ENCODE results near the gene CYP24A1.

The CYP24A1 gene

DNA sequence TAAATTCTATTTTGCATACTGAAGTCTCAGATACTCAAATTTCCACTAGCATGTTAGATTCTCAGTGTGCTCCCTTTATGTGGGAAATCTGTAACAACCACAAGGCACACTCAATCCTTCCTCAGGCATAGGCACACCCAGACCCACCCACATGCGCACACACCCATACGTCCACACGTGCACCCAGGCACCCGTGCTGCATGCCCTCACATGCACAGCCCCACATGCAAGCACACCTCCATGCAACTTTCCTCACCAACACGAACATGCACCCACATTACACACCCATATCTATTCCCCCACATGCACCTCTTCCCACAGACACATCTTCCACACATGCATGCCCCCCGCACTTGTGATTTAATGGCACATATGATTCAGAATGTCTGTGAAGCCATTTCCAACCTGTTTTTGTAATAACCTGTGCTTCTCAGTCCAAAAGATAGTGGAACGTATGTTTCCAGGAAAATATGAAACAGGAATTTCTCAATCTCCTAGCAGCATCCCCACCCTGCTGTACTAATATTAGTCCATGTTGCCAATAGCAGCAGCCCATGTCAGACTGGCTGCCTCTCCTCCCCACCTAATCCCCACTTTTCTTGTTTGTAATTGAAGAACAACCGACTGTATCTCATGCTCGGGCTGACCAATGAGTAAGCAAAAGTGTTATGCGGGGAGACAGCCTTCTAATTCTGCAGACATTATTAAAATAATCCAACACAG, 11.3 kb upstream of the CYP24A1 start:
- Histone ChIP-seq H4K20me1 (no peaks in the 10 kb centered on the region), H3K4me3 (no peak overlapping the region), H3K27me3 (no peaks in the 10 kb centered on the region), H3K36me3 (no peaks in the 10 kb centered on the region), H3K4me2 (no peak overlapping the region), H3K4me1 (no peaks in the 10 kb centered on the region), H3K27ac (no peak overlapping the region), H3K9ac (no peak overlapping the region), H3K9me3 (replicated peaks in 1 of 11) (no peaks in the 10 kb centered on the region)
- TF ChIP-seq Cebpa-rat (IDR thresholded peaks at IDR 0.05): no peak

DNA sequence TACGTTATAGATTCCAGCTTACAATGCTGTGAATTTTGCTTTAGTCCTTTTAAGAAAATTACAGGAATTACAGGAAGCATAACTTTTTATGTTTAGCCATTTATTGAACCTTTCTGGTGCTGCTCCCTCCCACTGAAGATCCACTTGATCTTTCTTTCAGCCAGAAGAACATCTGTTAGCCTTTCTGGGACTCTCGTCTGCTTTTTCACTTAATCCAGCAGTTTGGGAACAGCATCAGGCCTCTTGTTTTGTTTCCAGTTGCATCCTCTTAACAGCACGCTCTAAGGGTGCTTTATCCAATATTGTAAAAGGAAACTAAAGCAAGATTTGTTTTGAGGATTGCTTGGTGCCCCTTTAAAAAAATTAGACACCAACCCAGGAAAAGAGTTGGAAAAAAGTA, 10.3 kb upstream of the CYP24A1 start:
- H3K27me3 ChIP-seq: no peaks in the 10 kb centered on the region
- no peak for TF ChIP-seq Cebpa-rat (IDR thresholded peaks at IDR 0.05)
- no peaks in the 10 kb centered on the region for H3K36me3 ChIP-seq
- H3K27ac ChIP-seq: no peak overlapping the region
- H3K9me3 ChIP-seq (replicated peaks in 1 of 11): no peaks in the 10 kb centered on the region
- H3K4me1 ChIP-seq: no peaks in the 10 kb centered on the region
- H3K4me3 ChIP-seq: no peak overlapping the region
- no peak overlapping the region for H3K9ac ChIP-seq
- no peaks in the 10 kb centered on the region for H4K20me1 ChIP-seq
- H3K4me2 ChIP-seq: no peak overlapping the region

DNA sequence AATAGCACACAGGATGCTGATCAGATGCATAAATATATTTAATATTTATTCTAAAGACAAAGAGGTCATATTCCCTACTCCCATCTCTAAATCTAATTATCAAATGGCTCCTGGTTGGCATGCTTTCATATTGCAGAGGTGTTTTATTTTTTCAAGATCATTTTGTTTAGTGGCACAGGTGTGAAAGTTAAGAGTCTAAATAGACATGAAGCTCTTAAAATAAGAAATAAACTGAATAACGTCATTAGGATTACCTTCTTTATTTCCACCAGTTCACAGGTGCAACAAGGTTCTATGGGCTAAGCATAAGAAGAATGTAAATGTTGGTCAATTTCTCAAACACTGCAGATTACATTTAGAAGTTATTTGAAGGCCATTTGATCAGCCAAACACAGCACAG, 7.1 kb upstream of the CYP24A1 start:
- no peak overlapping the region for H3K9ac ChIP-seq
- peaks cover 0 to 3% (median 2%) of the 10 kb centered on the region in 11 experiments; a peak in 12 of 22 replicates for H3K27me3 ChIP-seq
- H3K36me3 ChIP-seq: no peaks in the 10 kb centered on the region
- H3K4me2 ChIP-seq: no peak overlapping the region
- no peaks in the 10 kb centered on the region for H3K9me3 ChIP-seq (replicated peaks in 1 of 11)
- TF ChIP-seq Cebpa-rat (IDR thresholded peaks at IDR 0.05): no peak
- H4K20me1 ChIP-seq: no peaks in the 10 kb centered on the region
- no peaks in the 10 kb centered on the region for H3K4me1 ChIP-seq
- H3K4me3 ChIP-seq: no peak overlapping the region
- H3K27ac ChIP-seq: no peak overlapping the region

GRCh38 chr20:54179946-54180345, 6.2 kb upstream of the CYP24A1 start:
- no peaks in the 10 kb centered on the region for H4K20me1 ChIP-seq
- no peak overlapping the region for H3K4me3 ChIP-seq
- TF ChIP-seq Cebpa-rat (IDR thresholded peaks at IDR 0.05): no peak
- H3K4me1 ChIP-seq: peaks cover 0 to under 1% (median 0%) of the 10 kb centered on the region in 10 experiments; a peak in 3 of 20 replicates
- peaks cover 7 to 13% (median 12%) of the 10 kb centered on the region in 11 experiments for H3K27me3 ChIP-seq
- H3K4me2 ChIP-seq: no peak overlapping the region
- H3K9me3 ChIP-seq (replicated peaks in 1 of 11): 0 out of 22 replicates have a peak, but pooled peaks cover 0 to under 1% (median 0%) of the 10 kb centered on the region in 11 experiments
- H3K27ac ChIP-seq: no peak overlapping the region
- H3K9ac ChIP-seq: no peak overlapping the region
- no peaks in the 10 kb centered on the region for H3K36me3 ChIP-seq

- TF ChIP-seq Cebpa-rat (IDR thresholded peaks at IDR 0.05): no peak
- peaks cover 9 to 16% (median 13%) of the 10 kb centered on the region in 11 experiments for H3K9me3 ChIP-seq (replicated peaks in 1 of 11)
- H3K27ac ChIP-seq: no peak overlapping the region
- H3K9ac ChIP-seq: no peak overlapping the region
- peaks cover 3 to 18% (median 11%) of the 10 kb centered on the region in 10 experiments; a peak in 13 of 20 replicates for H3K4me1 ChIP-seq
- H3K27me3 ChIP-seq: peaks cover 24 to 30% (median 29%) of the 10 kb centered on the region in 11 experiments
- peaks cover 0 to 4% (median 0%) of the 10 kb centered on the region in 11 experiments; a peak in 1 of 22 replicates for H4K20me1 ChIP-seq
- no peaks in the 10 kb centered on the region for H3K36me3 ChIP-seq
- H3K4me3 ChIP-seq: no peak overlapping the region
- no peak overlapping the region for H3K4me2 ChIP-seq
These were observed 4.5 kb upstream of the CYP24A1 start for GRCh38 chr20:54178256-54178655.

DNA sequence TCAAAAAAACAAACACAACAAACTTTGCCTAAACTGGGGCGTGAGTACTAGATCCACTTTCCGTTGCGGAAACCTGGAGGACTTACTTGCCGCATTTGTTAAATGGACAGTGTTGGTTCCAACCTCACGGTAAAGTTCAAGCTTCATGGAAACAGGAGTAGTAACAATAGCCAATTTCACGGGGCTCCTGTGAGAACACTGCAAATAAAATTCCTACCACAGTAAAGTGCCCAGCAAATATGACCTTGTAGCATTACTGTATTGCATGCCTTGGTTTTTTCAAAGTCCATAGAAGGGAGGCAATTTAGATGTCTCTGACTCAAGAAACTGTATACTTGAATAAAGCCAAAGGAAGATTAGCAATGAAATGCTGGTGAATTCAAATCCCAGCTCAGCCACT, 3.6 kb upstream of the CYP24A1 start:
- Histone ChIP-seq H3K27ac (no peak overlapping the region), H3K4me3 (no peak overlapping the region)

DNA sequence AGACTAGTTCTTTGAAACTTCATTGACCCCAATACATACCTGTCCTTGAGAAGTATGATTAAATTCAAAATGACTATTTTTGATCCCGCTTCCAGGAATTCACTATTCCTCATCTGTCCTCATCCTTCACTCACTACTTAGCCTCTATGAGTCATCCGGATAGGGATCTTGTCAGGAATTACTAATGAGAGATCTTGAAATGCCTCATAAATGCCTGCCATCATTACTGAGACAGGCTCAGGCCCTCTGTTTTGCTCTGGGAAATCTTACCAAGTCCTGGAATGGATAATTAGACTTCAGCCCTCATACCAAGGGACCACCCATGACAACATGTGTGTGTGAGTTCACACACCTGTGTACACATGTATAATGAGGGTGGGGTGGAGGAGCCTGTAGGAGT, 2.8 kb upstream of the CYP24A1 start:
- no peak for TF ChIP-seq Cebpa-rat (IDR thresholded peaks at IDR 0.05)
- H3K4me3 ChIP-seq: no peak overlapping the region
- no peak overlapping the region for H3K27ac ChIP-seq
- H3K27me3 ChIP-seq: peaks cover 41 to 46% (median 45%) of the 10 kb centered on the region in 11 experiments
- no peak overlapping the region for H3K9ac ChIP-seq
- no peaks in the 10 kb centered on the region for H3K36me3 ChIP-seq
- H3K9me3 ChIP-seq (replicated peaks in 1 of 11): peaks cover 17 to 26% (median 23%) of the 10 kb centered on the region in 11 experiments
- no peak overlapping the region for H3K4me2 ChIP-seq
- peaks cover 7 to 20% (median 12%) of the 10 kb centered on the region in 10 experiments; a peak in 13 of 20 replicates for H3K4me1 ChIP-seq
- peaks cover 0 to 4% (median 0%) of the 10 kb centered on the region in 11 experiments; a peak in 1 of 22 replicates for H4K20me1 ChIP-seq

More for the DNA sequence above, 3.6 kb upstream of the CYP24A1 start:
- no peaks in the 10 kb centered on the region for H3K36me3 ChIP-seq
- H3K4me2 ChIP-seq: no peak overlapping the region
- no peak for TF ChIP-seq Cebpa-rat (IDR thresholded peaks at IDR 0.05)
- peaks cover 0 to 4% (median 0%) of the 10 kb centered on the region in 11 experiments; a peak in 1 of 22 replicates for H4K20me1 ChIP-seq
- peaks cover 33 to 39% (median 38%) of the 10 kb centered on the region in 11 experiments for H3K27me3 ChIP-seq
- peaks cover 17 to 25% (median 22%) of the 10 kb centered on the region in 11 experiments for H3K9me3 ChIP-seq (replicated peaks in 1 of 11)
- peaks cover 7 to 20% (median 12%) of the 10 kb centered on the region in 10 experiments; a peak in 13 of 20 replicates for H3K4me1 ChIP-seq
- H3K9ac ChIP-seq: no peak overlapping the region

DNA sequence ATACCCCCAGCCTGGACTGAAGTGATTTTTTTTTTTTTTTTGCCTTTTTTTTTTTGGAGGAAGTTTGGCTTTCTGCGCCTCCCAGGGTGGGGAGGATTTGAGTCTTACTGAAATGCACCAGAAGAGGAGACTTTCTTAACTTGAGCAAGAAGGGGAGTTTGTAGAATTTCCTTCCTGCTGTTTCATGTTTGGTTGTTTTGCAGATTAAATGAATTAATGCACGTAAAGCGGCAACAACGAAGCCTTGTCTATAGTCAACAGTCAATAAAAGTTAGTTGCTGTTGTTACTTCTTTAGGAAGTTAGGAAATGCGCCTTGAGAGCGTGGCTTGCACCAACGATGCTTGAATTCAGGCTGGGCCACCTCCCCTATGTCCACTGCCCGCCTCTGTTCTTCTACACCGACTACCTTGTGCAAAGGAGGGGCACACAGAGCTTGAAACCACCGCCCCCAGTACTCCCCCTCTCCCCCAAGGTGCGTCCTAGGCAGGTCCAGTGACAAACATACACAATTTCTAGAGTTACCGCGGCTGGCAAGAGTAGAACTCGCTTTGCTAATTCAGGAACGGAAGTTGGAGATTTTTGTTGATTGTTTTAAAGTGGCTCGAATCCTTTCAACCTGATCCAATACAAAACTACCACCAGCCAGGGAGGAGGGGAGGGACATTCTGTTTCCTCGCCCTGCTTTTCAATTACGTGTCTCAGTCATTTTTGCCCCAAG, 830 bp upstream of the CYP24A1 start:
- H3K27ac ChIP-seq: no peak overlapping the region
- TF ChIP-seq Cebpa-rat (IDR thresholded peaks at IDR 0.05): 0 out of 22 replicates have a peak, but pooled peaks of 1 of the 11 experiments have one; percentile 1
- peak overlapping the region; percentile 17 to 82 (median 49); a peak in 18 of 22 replicates for H3K4me2 ChIP-seq
- H3K27me3 ChIP-seq: peaks cover 48 to 60% (median 54%) of the 10 kb centered on the region in 11 experiments
- no peaks in the 10 kb centered on the region for H3K36me3 ChIP-seq
- peaks cover 17 to 26% (median 23%) of the 10 kb centered on the region in 11 experiments for H3K9me3 ChIP-seq (replicated peaks in 1 of 11)
- H3K4me1 ChIP-seq: peaks cover 7 to 20% (median 15%) of the 10 kb centered on the region in 10 experiments; a peak in 16 of 20 replicates
- H3K9ac ChIP-seq: no peak overlapping the region
- H3K4me3 ChIP-seq: peak overlapping the region in 7 of 10 experiments; percentile 12 to 46 (median 27); a peak in 8 of 20 replicates
- peaks cover 0 to 4% (median 0%) of the 10 kb centered on the region in 11 experiments; a peak in 1 of 22 replicates for H4K20me1 ChIP-seq

Data from BLaER1 treated with 17β-estradiol and CSF1 and Interleukin-3, amounts not matched to agents 10 nM and 100 nM (cell line).